ENCODE data around the gene FGF1.

DNA sequence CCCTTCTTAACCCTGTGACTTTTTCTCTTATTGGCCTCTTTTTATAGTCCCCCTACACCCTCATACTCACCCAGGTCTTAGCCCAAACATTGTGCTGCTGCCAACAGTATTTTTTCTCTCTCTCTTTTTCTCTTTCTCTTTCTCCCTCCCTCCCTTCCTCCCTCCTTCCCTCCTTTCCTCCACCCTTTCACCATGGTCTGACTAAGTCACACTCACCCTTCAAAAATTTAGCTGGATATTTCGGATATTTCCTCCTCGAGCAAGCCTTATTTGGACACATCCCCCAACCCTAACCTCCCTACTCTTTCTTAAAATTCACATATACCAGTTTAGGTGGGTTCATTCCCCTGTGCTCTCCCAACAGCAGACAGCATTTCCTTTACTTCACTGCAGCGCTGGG is 64.7 kb downstream of the FGF1 start:
- TF ChIP-seq, protein P1, sequence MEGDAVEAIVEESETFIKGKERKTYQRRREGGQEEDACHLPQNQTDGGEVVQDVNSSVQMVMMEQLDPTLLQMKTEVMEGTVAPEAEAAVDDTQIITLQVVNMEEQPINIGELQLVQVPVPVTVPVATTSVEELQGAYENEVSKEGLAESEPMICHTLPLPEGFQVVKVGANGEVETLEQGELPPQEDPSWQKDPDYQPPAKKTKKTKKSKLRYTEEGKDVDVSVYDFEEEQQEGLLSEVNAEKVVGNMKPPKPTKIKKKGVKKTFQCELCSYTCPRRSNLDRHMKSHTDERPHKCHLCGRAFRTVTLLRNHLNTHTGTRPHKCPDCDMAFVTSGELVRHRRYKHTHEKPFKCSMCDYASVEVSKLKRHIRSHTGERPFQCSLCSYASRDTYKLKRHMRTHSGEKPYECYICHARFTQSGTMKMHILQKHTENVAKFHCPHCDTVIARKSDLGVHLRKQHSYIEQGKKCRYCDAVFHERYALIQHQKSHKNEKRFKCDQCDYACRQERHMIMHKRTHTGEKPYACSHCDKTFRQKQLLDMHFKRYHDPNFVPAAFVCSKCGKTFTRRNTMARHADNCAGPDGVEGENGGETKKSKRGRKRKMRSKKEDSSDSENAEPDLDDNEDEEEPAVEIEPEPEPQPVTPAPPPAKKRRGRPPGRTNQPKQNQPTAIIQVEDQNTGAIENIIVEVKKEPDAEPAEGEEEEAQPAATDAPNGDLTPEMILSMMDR (IDR thresholded peaks at IDR 0.05): no peak
- TF ChIP-seq POLR2A (IDR thresholded peaks at IDR 0.05) (no peak), POLR2AphosphoS5 (IDR thresholded peaks at IDR 0.05) (no peak), EP300 (IDR thresholded peaks at IDR 0.05) (no peak)

Measured in stomach (tissue), 4 donors.